Measurements from ENCODE around the gene RTL1.

The RTL1 gene

GRCh38 chr14:100910888-100911664 is 7.6 kb upstream of the RTL1 start:
- 98% methylated on average over 15 of the region's 21 CpGs for WGBS (ENCODE audit: insufficient coverage)
- ChIA-PET CTCF (no interaction called here), POLR2A (no interaction called here)

GRCh38 chr14:100909439-100909838 is 5.9 kb upstream of the RTL1 start:
- H3K9me3 ChIP-seq (ENCODE audit: control extremely low read depth in 1 of 5, control insufficient read depth in 4 of 5, insufficient read depth in 2 of 5, low read depth in 1 of 5, low read length in 4 of 5), result peaks cover 0 to 2% (median 0%) of the 10 kb centered on the region in 5 experiments
- H3K27me3 ChIP-seq (replicated peaks in 2 of 5; ENCODE audit: control insufficient read depth in 4 of 5, insufficient read depth in 5 of 5, low read length in 4 of 5), result peaks cover 0 to 11% (median 0%) of the 10 kb centered on the region in 5 experiments
- H3K36me3 ChIP-seq (ENCODE audit: control insufficient read depth in 4 of 4, insufficient read depth in 4 of 4, low read length in 3 of 4), result no peaks in the 10 kb centered on the region
- no peak overlapping the region for H3K27ac ChIP-seq (ENCODE audit: insufficient read depth in 1 of 2, low read depth in 1 of 2, low read length in 2 of 2, poor library complexity in 1 of 2, severe bottlenecking in 2 of 2)
- POLR2A ChIA-PET, result no interaction called here
- no peak for DNase-seq
- H3K4me3 ChIP-seq (ENCODE audit: control insufficient read depth in 1 of 7, extremely low read depth in 1 of 7, insufficient read depth in 4 of 7, low read depth in 2 of 7, low read length in 6 of 7), result no peak overlapping the region
- CTCF ChIA-PET, result no interaction called here
- 97% methylated on average over 9 of the region's 9 CpGs for WGBS (ENCODE audit: insufficient coverage)
- peaks cover 0 to 6% (median 3%) of the 10 kb centered on the region in 4 experiments for H3K4me1 ChIP-seq (ENCODE audit: control extremely low read depth in 1 of 4, control insufficient read depth in 4 of 4, insufficient read depth in 4 of 4, low read length in 3 of 4)

More at GRCh38 chr14:100910888-100911664, 7.6 kb upstream of the RTL1 start:
- H3K36me3 ChIP-seq (ENCODE audit: control insufficient read depth in 4 of 4, insufficient read depth in 4 of 4, low read length in 3 of 4), result peaks cover 0 to 3% (median 1%) of the 10 kb centered on the region in 4 experiments
- no peaks in the 10 kb centered on the region for H3K4me1 ChIP-seq (ENCODE audit: control extremely low read depth in 1 of 4, control insufficient read depth in 4 of 4, insufficient read depth in 4 of 4, low read length in 3 of 4)
- no peak overlapping the region for H3K4me3 ChIP-seq (ENCODE audit: control insufficient read depth in 1 of 7, extremely low read depth in 1 of 7, insufficient read depth in 4 of 7, low read depth in 2 of 7, low read length in 6 of 7)
- H3K27me3 ChIP-seq (replicated peaks in 2 of 5; ENCODE audit: control insufficient read depth in 4 of 5, insufficient read depth in 5 of 5, low read length in 4 of 5), result peaks cover 0 to 2% (median 0%) of the 10 kb centered on the region in 5 experiments
- no peak for DNase-seq
- H3K27ac ChIP-seq (ENCODE audit: insufficient read depth in 1 of 2, low read depth in 1 of 2, low read length in 2 of 2, poor library complexity in 1 of 2, severe bottlenecking in 2 of 2), result no peak overlapping the region
- peaks cover 0 to 5% (median 0%) of the 10 kb centered on the region in 5 experiments for H3K9me3 ChIP-seq (ENCODE audit: control extremely low read depth in 1 of 5, control insufficient read depth in 4 of 5, insufficient read depth in 2 of 5, low read depth in 1 of 5, low read length in 4 of 5)

- peaks cover 0 to 11% (median 7%) of the 10 kb centered on the region in 4 experiments for H3K4me1 ChIP-seq (ENCODE audit: control extremely low read depth in 1 of 4, control insufficient read depth in 4 of 4, insufficient read depth in 4 of 4, low read length in 3 of 4)
- POLR2A ChIA-PET, result no interaction called here
- 84% methylated on average over 5 of the region's 8 CpGs for WGBS (ENCODE audit: insufficient coverage)
- no peak for DNase-seq
- no peak overlapping the region for H3K4me3 ChIP-seq (ENCODE audit: control insufficient read depth in 1 of 7, extremely low read depth in 1 of 7, insufficient read depth in 4 of 7, low read depth in 2 of 7, low read length in 6 of 7)
- CTCF ChIA-PET, result interaction anchor here (0.6 to 3.4 kb wide), 4 partner anchors 10 to 722 kb away, joined by 3 to 22 read pairs (median 3); no protein-coding TSS in a partner anchor
- peaks cover 0 to 2% (median 0%) of the 10 kb centered on the region in 5 experiments for H3K9me3 ChIP-seq (ENCODE audit: control extremely low read depth in 1 of 5, control insufficient read depth in 4 of 5, insufficient read depth in 2 of 5, low read depth in 1 of 5, low read length in 4 of 5)
- H3K36me3 ChIP-seq (ENCODE audit: control insufficient read depth in 4 of 4, insufficient read depth in 4 of 4, low read length in 3 of 4), result no peaks in the 10 kb centered on the region
- H3K27ac ChIP-seq (ENCODE audit: insufficient read depth in 1 of 2, low read depth in 1 of 2, low read length in 2 of 2, poor library complexity in 1 of 2, severe bottlenecking in 2 of 2), result no peak overlapping the region
- peaks cover 0 to 11% (median 0%) of the 10 kb centered on the region in 5 experiments for H3K27me3 ChIP-seq (replicated peaks in 2 of 5; ENCODE audit: control insufficient read depth in 4 of 5, insufficient read depth in 5 of 5, low read length in 4 of 5)
Observed at GRCh38 chr14:100907240-100907639, 3.7 kb upstream of the RTL1 start.

- Histone ChIP-seq H3K36me3 (ENCODE audit: control insufficient read depth in 4 of 4, insufficient read depth in 4 of 4, low read length in 3 of 4) (no peaks in the 10 kb centered on the region), H3K4me1 (ENCODE audit: control extremely low read depth in 1 of 4, control insufficient read depth in 4 of 4, insufficient read depth in 4 of 4, low read length in 3 of 4) (peaks cover 0 to 11% (median 7%) of the 10 kb centered on the region in 4 experiments), H3K27me3 (replicated peaks in 2 of 5; ENCODE audit: control insufficient read depth in 4 of 5, insufficient read depth in 5 of 5, low read length in 4 of 5) (peaks cover 0 to 11% (median 0%) of the 10 kb centered on the region in 5 experiments), H3K4me3 (ENCODE audit: control insufficient read depth in 1 of 7, extremely low read depth in 1 of 7, insufficient read depth in 4 of 7, low read depth in 2 of 7, low read length in 6 of 7) (no peak overlapping the region), H3K27ac (ENCODE audit: insufficient read depth in 1 of 2, low read depth in 1 of 2, low read length in 2 of 2, poor library complexity in 1 of 2, severe bottlenecking in 2 of 2) (no peak overlapping the region), H3K9me3 (ENCODE audit: control extremely low read depth in 1 of 5, control insufficient read depth in 4 of 5, insufficient read depth in 2 of 5, low read depth in 1 of 5, low read length in 4 of 5) (peaks cover 0 to 2% (median 0%) of the 10 kb centered on the region in 5 experiments)
- POLR2A ChIA-PET, result no interaction called here
- DNase-seq, result peak in 1 of 3 donors; percentile 13
- CTCF ChIA-PET, result interaction anchor here (0.8 to 3.4 kb wide), 7 partner anchors 9 to 764 kb away, joined by 3 to 22 read pairs (median 3); no protein-coding TSS in a partner anchor
- 58% methylated on average over 6 of the region's 6 CpGs for WGBS (ENCODE audit: insufficient coverage)
Observed at GRCh38 chr14:100906420-100906819, 2.9 kb upstream of the RTL1 start.

- Histone ChIP-seq H3K36me3 (ENCODE audit: control insufficient read depth in 4 of 4, insufficient read depth in 4 of 4, low read length in 3 of 4) (no peaks in the 10 kb centered on the region), H3K9me3 (ENCODE audit: control extremely low read depth in 1 of 5, control insufficient read depth in 4 of 5, insufficient read depth in 2 of 5, low read depth in 1 of 5, low read length in 4 of 5) (peaks cover 0 to 2% (median 0%) of the 10 kb centered on the region in 5 experiments), H3K27ac (ENCODE audit: insufficient read depth in 1 of 2, low read depth in 1 of 2, low read length in 2 of 2, poor library complexity in 1 of 2, severe bottlenecking in 2 of 2) (no peak overlapping the region), H3K4me3 (ENCODE audit: control insufficient read depth in 1 of 7, extremely low read depth in 1 of 7, insufficient read depth in 4 of 7, low read depth in 2 of 7, low read length in 6 of 7) (no peak overlapping the region), H3K4me1 (ENCODE audit: control extremely low read depth in 1 of 4, control insufficient read depth in 4 of 4, insufficient read depth in 4 of 4, low read length in 3 of 4) (peaks cover 0 to 23% (median 15%) of the 10 kb centered on the region in 4 experiments), H3K27me3 (replicated peaks in 2 of 5; ENCODE audit: control insufficient read depth in 4 of 5, insufficient read depth in 5 of 5, low read length in 4 of 5) (peaks cover 0 to 11% (median 0%) of the 10 kb centered on the region in 5 experiments)
- DNase-seq, result no peak
- CTCF ChIA-PET, result interaction anchor here (1.2 to 3.4 kb wide), 4 partner anchors 228 to 763 kb away, joined by 3 to 22 read pairs (median 4); no protein-coding TSS in a partner anchor
- WGBS (ENCODE audit: insufficient coverage), result 91% methylated on average over 11 of the region's 12 CpGs
- POLR2A ChIA-PET, result no interaction called here
Observed at GRCh38 chr14:100905166-100905565, 1.6 kb upstream of the RTL1 start.

- Histone ChIP-seq H3K9me3 (ENCODE audit: control extremely low read depth in 1 of 5, control insufficient read depth in 4 of 5, insufficient read depth in 2 of 5, low read depth in 1 of 5, low read length in 4 of 5) (peaks cover 0 to 1% (median 0%) of the 10 kb centered on the region in 5 experiments), H3K27me3 (replicated peaks in 2 of 5; ENCODE audit: control insufficient read depth in 4 of 5, insufficient read depth in 5 of 5, low read length in 4 of 5) (peaks cover 0 to 11% (median 0%) of the 10 kb centered on the region in 5 experiments), H3K27ac (ENCODE audit: insufficient read depth in 1 of 2, low read depth in 1 of 2, low read length in 2 of 2, poor library complexity in 1 of 2, severe bottlenecking in 2 of 2) (no peak overlapping the region), H3K4me3 (ENCODE audit: control insufficient read depth in 1 of 7, extremely low read depth in 1 of 7, insufficient read depth in 4 of 7, low read depth in 2 of 7, low read length in 6 of 7) (peak overlapping the region in 1 of 7 experiments; percentile 49), H3K36me3 (ENCODE audit: control insufficient read depth in 4 of 4, insufficient read depth in 4 of 4, low read length in 3 of 4) (no peaks in the 10 kb centered on the region), H3K4me1 (ENCODE audit: control extremely low read depth in 1 of 4, control insufficient read depth in 4 of 4, insufficient read depth in 4 of 4, low read length in 3 of 4) (peaks cover 0 to 29% (median 22%) of the 10 kb centered on the region in 4 experiments)
- WGBS (ENCODE audit: insufficient coverage), result 49% methylated on average over 32 of the region's 45 CpGs
- ChIA-PET CTCF (interaction anchor here (1.7 to 3.4 kb wide), 2 partner anchors 228 to 330 kb away, joined by 5 to 22 read pairs; no protein-coding TSS in a partner anchor), POLR2A (no interaction called here)
- peak; percentile 50 to 88 (median 86) for DNase-seq
Observed at GRCh38 chr14:100904307-100905087, 975 bp upstream of the RTL1 start.

Data from common myeloid progenitor, CD34-positive (primary cell).